ENCODE results near the gene CUEDC2.
A peak's percentile ranks its signal among the peaks of the same experiment; 100 is the strongest.

CUEDC2 gene

GRCh38 chr10:102409604-102410428 lies 22.6 kb downstream of the CUEDC2 start:
- no peak for DNase-seq (ENCODE audit: low read depth)

GRCh38 chr10:102408728-102409603 lies 23.4 kb downstream of the CUEDC2 start:
- peak; percentile 66 for DNase-seq (ENCODE audit: low read depth)

GRCh38 chr10:102408131-102408727 lies 24.1 kb downstream of the CUEDC2 start:
- DNase-seq (ENCODE audit: low read depth), result no peak

- no peak for DNase-seq (ENCODE audit: low read depth)
These were observed 24.8 kb downstream of the CUEDC2 start for GRCh38 chr10:102407425-102408130.

- DNase-seq (ENCODE audit: low read depth), result no peak
These were observed 25.6 kb downstream of the CUEDC2 start for GRCh38 chr10:102406815-102407214.

GRCh38 chr10:102405632-102406031 lies 26.7 kb downstream of the CUEDC2 start:
- DNase-seq (ENCODE audit: low read depth), result no peak

GRCh38 chr10:102405108-102405571 lies 27.2 kb downstream of the CUEDC2 start:
- DNase-seq (ENCODE audit: low read depth), result no peak

- no peak for DNase-seq (ENCODE audit: low read depth)
These were observed 27.8 kb downstream of the CUEDC2 start for GRCh38 chr10:102404361-102405107.

GRCh38 chr10:102403115-102403514 lies 29.3 kb downstream of the CUEDC2 start:
- no peak for DNase-seq (ENCODE audit: low read depth)

GRCh38 chr10:102402512-102402896 lies 29.9 kb downstream of the CUEDC2 start:
- DNase-seq (ENCODE audit: low read depth), result no peak

GRCh38 chr10:102401735-102402511 lies 30.5 kb downstream of the CUEDC2 start:
- no peak for DNase-seq (ENCODE audit: low read depth)

- DNase-seq (ENCODE audit: low read depth), result no peak
These were observed 31.1 kb downstream of the CUEDC2 start for GRCh38 chr10:102401342-102401654.

- DNase-seq (ENCODE audit: low read depth), result no peak
These were observed 31.6 kb downstream of the CUEDC2 start for GRCh38 chr10:102400598-102401341.

GRCh38 chr10:102400076-102400475 lies 32.3 kb downstream of the CUEDC2 start:
- DNase-seq (ENCODE audit: low read depth), result no peak

GRCh38 chr10:102399217-102400021 lies 33.0 kb downstream of the CUEDC2 start:
- DNase-seq (ENCODE audit: low read depth), result peak; percentile 82

- no peak for DNase-seq (ENCODE audit: low read depth)
These were observed 34.0 kb downstream of the CUEDC2 start for GRCh38 chr10:102398172-102399020.

GRCh38 chr10:102397222-102398171 lies 34.9 kb downstream of the CUEDC2 start:
- DNase-seq (ENCODE audit: low read depth), result no peak

Data from activated T-cell treated with anti-CD3 and anti-CD28 coated beads for 1 hour (primary cell).